NCI-H526 treated with DMSO at 0.1 percent for 48 hours (cell line): Measurements from ENCODE around the gene IGF2BP3.
A peak's percentile ranks its signal among the peaks of the same experiment; 100 is the strongest.
"Not testable (repeated sequence)": the region's sequence is repeated elsewhere in the genome, so short reads cannot be mapped to it uniquely, and the experiment has no call there.

ENCODE experiments used
- DNase-seq: peaks from one replicate; lab custom pipeline; 2025; lab: John Stamatoyannopoulos, UW

Gene IGF2BP3

GRCh38 chr7:23422384-23422783 lies 47.9 kb downstream of the IGF2BP3 start:
- no peak for DNase-seq

DNA sequence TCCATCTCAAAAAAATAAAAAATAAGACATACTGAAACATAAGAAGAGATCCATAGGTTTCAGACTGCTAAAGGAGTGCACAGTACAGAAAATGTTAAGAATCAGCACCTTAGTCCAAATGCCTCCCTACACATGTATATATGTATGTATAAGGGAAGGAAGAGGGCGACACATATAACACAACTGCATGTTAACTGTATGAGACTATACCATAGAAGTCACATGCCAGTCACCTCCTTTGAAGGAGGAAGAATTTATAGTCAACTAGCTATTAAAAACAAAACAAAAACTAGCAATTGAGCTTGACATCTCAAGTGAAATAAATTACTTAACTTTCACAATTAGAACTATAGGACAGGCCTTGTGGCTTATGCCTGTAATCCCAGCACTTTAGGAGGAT lies 50.4 kb downstream of the IGF2BP3 start:
- DNase-seq = no peak

DNA sequence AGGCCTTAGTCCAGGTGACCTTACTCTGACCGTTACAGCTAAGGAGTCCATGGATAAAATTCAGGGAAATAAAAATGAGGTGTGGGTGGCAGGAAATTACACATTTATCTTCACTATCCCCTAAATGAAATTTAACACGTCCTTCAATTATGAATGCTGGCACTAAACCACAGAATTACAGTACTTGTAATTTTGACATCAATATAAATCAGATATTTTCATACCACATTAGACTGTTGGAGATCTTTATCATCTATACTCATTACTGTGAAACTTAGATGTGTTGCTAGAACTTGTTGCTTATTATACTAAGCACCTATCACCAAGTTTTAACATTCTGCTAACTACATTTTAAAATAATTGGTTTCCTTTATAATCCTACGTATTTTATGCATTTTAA lies 51.1 kb downstream of the IGF2BP3 start:
- DNase-seq = no peak

- DNase-seq = no peak
Observed at GRCh38 chr7:23418046-23418445, 52.2 kb downstream of the IGF2BP3 start.

- DNase-seq = no peak
Observed at GRCh38 chr7:23415198-23415597, 55.1 kb downstream of the IGF2BP3 start.

DNA sequence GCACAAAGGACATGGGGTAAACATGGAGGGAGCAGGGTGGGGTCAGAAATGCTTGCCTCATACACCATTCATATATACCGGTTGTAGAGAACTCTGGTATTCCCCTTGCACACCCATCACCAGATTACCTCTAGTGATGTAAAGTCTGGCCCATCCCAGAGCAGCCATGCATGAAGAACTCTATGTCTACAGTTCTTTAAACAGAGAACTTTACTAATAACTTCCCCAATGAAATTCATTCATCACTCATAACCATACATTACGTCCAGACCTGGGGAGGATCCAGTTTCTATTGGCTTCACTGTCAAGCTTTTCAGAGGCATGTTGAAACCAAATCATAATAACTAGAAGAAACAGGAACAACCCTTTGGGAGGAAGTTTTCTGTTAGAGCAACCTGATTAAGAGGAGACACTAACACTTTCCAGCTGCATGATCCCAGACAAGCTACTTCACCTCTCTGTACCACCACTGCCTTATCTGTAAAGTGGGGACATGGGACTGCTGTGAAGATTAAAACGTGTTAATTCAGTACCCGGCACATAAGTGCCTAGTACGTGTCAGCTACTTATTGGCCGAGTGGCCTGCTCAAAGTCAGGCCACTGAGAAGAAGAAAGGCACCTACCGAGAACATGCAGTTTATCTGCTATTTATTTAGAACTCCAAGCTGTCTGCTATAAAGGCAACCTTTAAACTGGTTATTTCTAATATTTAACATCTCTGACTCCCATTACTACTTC lies 59.7 kb downstream of the IGF2BP3 start:
- no peak for DNase-seq

- not testable (repeated sequence) for DNase-seq
Observed at GRCh38 chr7:23406564-23406963, 63.7 kb downstream of the IGF2BP3 start.

DNA sequence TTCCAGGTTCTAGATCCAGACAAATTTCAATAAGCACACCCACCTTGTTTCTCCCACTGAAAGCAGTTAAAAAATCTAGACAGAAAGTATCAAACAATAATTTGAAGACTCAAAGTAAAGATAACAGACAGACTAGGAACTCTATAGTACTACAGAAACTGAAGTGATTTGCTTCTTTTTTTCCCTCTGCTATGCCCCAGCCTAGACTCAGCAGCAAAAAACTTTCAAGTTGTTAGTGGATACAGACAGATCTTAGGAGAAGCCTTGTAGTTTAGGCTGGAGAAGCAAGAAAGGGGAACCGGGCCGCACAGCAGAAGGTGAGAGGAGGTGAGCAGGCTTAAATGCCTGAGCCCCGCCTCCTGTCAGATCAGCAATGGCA lies 65.1 kb downstream of the IGF2BP3 start:
- no peak for DNase-seq

GRCh38 chr7:23404546-23405239 lies 65.6 kb downstream of the IGF2BP3 start:
- no peak for DNase-seq

GRCh38 chr7:23403970-23404369 lies 66.3 kb downstream of the IGF2BP3 start:
- DNase-seq = no peak

DNA sequence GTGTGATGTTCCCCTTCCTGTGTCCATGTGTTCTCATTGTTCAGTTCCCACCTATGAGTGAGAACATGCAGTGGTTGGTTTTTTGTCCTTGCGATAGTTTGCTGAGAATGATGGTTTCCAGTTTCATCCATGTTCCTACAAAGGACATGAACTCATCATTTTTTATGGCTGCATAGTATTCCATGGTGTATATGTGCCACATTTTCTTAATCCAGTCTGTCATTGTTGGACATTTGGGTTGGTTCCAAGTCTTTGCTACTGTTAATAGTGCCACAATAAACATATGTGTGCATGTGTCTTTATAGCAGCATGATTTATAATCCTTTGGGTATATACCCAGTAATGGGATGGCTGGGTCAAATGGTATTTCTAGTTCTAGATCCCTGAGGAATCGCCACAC lies 72.2 kb downstream of the IGF2BP3 start:
- DNase-seq = not testable (repeated sequence)

DNA sequence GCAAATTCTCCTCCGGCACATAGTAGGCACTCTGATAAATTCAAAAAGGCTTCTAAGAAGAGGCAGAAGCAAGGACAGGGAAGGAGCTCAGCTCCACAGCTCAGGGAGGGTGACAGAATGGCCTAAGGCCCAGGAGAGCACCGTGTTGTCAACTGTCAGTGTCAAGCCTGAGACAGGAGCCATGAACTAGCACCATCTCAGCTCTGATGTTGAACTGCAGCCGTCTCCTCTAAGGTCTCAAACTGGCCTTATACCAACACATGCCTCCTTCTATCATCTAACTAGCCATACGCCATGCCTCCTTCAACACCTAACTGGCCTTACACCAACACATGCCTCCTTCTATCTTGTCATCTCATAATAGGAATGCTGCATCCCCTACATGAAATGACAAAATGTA lies 73.0 kb downstream of the IGF2BP3 start:
- DNase-seq = no peak

DNA sequence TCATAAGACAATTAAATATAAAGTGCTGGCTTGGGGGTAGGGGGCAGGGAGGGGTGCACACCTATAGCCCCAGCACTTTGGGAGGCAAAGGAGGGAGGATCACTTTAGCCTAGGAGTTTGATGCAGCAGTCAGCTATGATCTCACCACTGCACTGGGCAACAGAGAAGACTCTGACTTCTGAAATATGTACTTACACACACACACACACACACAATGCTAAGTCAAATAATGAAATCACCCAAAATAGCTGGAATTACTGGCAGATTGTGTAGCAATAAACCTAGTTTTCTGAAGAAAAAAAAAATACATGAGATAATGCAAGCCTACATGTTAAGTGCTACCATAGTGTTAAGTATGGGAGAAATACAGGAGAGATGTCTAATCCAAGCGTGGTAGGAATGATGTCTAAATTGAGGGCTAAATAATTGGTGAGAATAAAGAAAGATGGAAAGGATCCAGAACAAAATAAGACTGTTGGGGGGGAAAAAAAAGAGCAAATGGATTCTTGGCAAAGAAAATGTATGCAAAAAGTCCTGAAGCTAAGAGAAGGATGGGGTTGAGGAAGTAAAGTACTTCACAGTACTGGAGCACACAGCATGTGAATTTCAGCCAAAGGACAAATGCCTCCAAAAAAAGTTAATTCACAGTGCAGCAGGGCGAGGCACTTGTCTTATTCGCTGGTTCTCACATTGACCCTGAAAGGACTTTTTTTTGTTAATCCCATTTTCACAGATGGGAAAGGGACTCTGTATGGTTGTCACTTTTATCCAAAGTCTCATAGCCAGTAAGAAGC lies 73.9 kb downstream of the IGF2BP3 start:
- DNase-seq = no peak

DNA sequence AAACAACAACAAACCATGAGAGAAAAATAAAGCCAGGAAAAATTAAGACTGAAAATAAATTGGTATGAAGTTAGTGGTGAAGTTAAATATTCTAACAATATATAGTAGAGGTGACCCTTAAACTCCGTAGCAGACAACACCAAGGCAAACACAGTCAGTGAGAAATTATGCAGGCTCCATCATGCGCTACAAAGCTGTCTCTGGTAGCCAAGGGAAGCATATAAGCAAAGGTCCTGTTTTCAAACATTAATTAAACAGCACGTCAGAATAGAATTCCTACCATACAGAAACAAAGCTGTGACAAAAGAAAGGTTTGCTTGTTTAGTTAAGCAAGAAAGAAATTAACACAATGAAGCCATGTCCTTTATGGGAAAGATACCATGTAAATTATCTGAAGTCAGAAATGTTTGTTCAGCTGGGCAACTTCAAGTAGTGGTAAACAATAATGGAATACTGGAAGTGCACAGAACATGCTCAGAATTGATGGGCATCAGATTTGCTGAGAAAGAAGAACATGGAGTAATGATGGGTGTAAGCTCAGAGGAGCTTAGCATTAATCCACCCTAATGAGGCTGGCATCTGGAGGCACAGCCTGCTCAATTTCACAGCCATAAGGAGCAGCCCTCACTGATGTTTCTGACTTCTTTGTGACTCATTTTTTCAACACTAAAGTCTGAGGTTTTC lies 75.7 kb downstream of the IGF2BP3 start:
- peak; percentile 13 for DNase-seq

GRCh38 chr7:23393636-23394035 lies 76.7 kb downstream of the IGF2BP3 start:
- DNase-seq = no peak

DNA sequence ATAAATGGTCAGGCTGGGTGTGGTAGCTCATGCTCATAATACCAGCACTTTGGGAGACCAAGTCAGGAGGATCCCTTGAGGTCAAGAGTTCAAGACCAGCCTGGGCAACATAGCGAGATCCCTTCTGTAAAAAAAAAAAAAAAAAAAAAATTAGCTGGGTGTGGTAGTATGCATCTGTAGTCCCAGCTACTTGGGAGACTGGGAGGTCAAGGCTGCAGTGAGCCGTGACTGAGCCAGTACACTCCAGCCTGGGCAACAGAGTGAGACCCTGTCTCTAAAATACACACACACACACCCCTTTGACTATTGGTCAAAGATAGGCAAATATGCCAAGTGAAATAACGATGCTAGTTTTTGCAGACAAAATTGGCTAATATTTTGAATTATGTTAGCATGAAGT lies 80.6 kb downstream of the IGF2BP3 start:
- DNase-seq = no peak

DNA sequence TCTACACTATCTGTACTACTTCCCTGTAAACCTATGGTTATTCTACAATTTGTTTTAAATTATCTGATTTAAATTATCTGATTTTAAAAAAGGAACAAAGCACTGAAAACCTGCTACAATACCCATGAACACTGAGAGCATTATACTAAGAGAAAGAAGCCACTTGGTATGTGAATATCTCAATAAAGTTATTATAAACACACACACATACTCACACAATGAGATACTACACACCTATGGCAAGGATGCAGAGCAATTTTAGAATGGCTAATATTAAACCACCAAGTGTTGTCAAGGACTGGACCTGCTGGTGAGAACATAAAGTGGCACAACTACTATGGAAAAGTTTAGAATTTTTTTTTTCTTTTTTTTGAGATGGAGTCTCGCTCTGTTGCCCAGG lies 82.7 kb downstream of the IGF2BP3 start:
- no peak for DNase-seq

DNA sequence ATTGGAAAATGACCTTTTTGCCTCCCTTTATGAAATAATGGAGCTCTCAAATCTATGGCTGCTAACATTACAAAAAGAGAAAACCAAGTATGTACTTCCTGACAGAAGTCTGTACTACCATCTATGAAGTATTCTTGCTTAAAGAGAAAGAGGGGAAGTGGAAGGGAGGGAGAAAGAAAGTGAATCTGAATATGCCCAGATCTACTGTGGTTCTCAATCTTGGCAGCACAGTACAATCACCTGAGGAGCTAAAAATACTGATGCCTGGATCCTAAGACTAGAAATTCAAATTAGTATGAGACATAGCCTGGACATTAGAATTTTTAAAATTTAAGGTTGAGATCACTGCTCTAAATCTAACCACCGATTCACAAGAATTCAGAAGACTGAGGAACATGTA lies 85.2 kb downstream of the IGF2BP3 start:
- DNase-seq = no peak

DNA sequence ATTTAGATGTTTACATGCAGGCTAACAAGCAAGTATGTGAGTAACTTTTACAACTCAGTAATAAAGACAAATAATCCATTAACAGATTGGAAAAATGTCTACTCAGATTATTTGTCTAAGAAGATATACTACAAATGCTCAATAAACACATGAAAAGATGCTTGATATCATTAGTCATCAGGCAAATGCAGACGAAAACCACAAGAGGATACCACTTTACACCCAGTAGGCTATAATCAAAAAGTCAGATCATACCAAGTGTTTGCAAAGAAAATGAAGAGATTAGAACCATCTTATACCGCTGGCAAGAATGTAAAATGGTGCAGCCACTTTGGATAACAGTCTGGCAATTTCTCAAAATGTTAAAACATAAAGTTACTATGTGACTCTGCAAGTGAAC lies 87.1 kb downstream of the IGF2BP3 start:
- no peak for DNase-seq

DNA sequence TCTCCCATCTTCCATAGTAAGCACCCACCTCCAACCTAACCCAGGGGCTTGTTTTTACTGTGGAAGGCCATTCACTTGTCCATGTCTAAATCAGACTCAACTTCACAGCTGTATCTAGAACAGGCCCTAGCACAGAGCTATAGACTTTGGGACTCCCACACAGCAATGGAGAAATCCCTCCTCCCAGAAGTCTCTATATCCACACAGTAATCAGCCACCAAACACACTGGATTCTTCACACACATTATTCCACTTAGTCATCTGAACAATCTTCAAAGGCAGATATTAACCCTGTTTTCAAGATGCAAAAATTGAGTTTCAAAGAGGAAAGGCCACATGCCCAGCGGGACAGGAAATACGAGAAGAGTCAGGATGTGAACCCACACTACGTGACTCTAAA lies 89.3 kb downstream of the IGF2BP3 start:
- DNase-seq = no peak

DNA sequence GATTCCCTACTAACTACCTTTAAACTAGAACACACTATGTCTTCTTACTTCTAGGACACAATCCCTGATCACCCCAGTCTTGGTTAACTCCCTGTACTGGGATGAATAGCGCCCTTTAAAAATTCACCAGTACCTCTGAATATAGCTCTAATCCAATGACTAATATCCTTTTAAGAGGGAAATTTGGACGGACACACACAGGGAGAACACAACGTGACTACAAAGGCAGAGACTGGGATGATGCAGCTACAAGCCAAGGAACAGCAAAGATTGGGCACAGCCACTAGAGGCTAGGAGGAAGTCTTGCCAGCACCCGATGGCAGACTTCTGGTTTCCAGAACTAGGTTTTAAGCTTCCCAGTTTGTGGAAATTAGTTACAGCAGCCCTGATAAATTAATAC lies 89.7 kb downstream of the IGF2BP3 start:
- no peak for DNase-seq

GRCh38 chr7:23378996-23379395 lies 91.3 kb downstream of the IGF2BP3 start:
- no peak for DNase-seq
